GM18858 (cell line): ENCODE data around the gene TCEAL1.
"Not testable (repeated sequence)": the region's sequence is repeated elsewhere in the genome, so short reads cannot be mapped to it uniquely, and the experiment has no call there.

Experiments
- ATAC-seq: cut with Tn5 transposase; IDR thresholded peaks from one replicate; pipeline ENCODE4 v1.9.1; 2021; ENCODE audit not compliant: unreplicated experiment

Gene TCEAL1

GRCh38 chrX:103628386-103629317 lies at the start of gene TCEAL1:
Gene TCEAL1 (plus strand): TSS chrX:103628975. CDS start chrX:103629917, 942 bp downstream.
- ATAC-seq = peak; percentile 64

GRCh38 chrX:103584596-103584995 lies 44.2 kb upstream of the TCEAL1 start:
- no peak for ATAC-seq

GRCh38 chrX:103585411-103586313 lies 43.1 kb upstream of the TCEAL1 start, which contains the start of gene TCEAL4:
Gene TCEAL4 (plus strand): TSS chrX:103585515. CDS start chrX:103586676, 1,161 bp downstream.
- ATAC-seq = peak; percentile 69

- ATAC-seq = no peak
Measured at GRCh38 chrX:103586314-103586646, 42.5 kb upstream of the TCEAL1 start.

- ATAC-seq = no peak
Measured at GRCh38 chrX:103586659-103587058, 42.1 kb upstream of the TCEAL1 start.

- not testable (repeated sequence) for ATAC-seq
Measured at GRCh38 chrX:103592295-103592694, 36.5 kb upstream of the TCEAL1 start.

GRCh38 chrX:103595202-103595601 lies 33.6 kb upstream of the TCEAL1 start:
- ATAC-seq = not testable (repeated sequence)

- ATAC-seq = peak; percentile 48
Measured at GRCh38 chrX:103607364-103608305, 21.1 kb upstream of the TCEAL1 start, which contains the start of gene TCEAL3. Gene TCEAL3 (plus strand): TSS chrX:103607963. CDS start chrX:103609065, 1,102 bp downstream.

GRCh38 chrX:103608306-103608963 lies 20.3 kb upstream of the TCEAL1 start:
- ATAC-seq = no peak

- no peak for ATAC-seq
Measured at GRCh38 chrX:103610282-103610681, 18.5 kb upstream of the TCEAL1 start.

GRCh38 chrX:103613362-103613890 lies 15.3 kb upstream of the TCEAL1 start:
- no peak for ATAC-seq

GRCh38 chrX:103614999-103615398 lies 13.8 kb upstream of the TCEAL1 start:
- no peak for ATAC-seq

GRCh38 chrX:103615781-103616371 lies 12.9 kb upstream of the TCEAL1 start:
- no peak for ATAC-seq

- ATAC-seq = no peak
Measured at GRCh38 chrX:103616676-103617186, 12.0 kb upstream of the TCEAL1 start.

- no peak for ATAC-seq
Measured at GRCh38 chrX:103624111-103624510, 4.7 kb upstream of the TCEAL1 start.

GRCh38 chrX:103626855-103627254 lies 1.9 kb upstream of the TCEAL1 start:
- ATAC-seq = no peak

GRCh38 chrX:103629318-103630170 lies 769 bp downstream of the TCEAL1 start:
- ATAC-seq = no peak

GRCh38 chrX:103630171-103630511 lies 1.4 kb downstream of the TCEAL1 start:
- ATAC-seq = no peak
